Thoracic aorta (tissue), 2 donors: ENCODE measurements around the gene NDUFS8. TPM values are rescaled to one million over a fixed set of nuclear protein-coding genes. Genes with fewer than 3 reads are reported as not detected.

Experiments
- ATAC-seq: fragments of 150-250 bp; one replicate; pipeline ENCODE4 v1.8.0; 2017; ENCODE audit warnings: low read depth; ENCODE audit not compliant: insufficient number of reproducible peaks, low FRiP score
- DNase-seq: peaks from one replicate; pipeline ENCODE4 v3.0.0-alpha.2; 2020; ENCODE audit warnings: low spot score
- H3K27ac ChIP-seq, 2 donors: fragments of 200-600 bp; sonication (generic); 1 replicate in 1 of 2; 2 replicates in 1 of 2; pipeline ENCODE4 v1.5.1; 2016; ENCODE audit warnings: mild to moderate bottlenecking in 2 of 2, moderate library complexity in 2 of 2
- H3K27me3 ChIP-seq: fragments of 200-600 bp; sonication (generic); replicated peaks from 2 replicates; pipeline ENCODE4 v1.6.0; 2016; ENCODE audit warnings: mild to moderate bottlenecking; ENCODE audit not compliant: insufficient read depth
- H3K36me3 ChIP-seq: fragments of 200-600 bp; sonication (generic); one replicate; pipeline ENCODE4 v1.5.1; 2016
- H3K4me1 ChIP-seq, 2 donors: fragments of 200-600 bp; sonication (generic); 1 replicate in 1 of 2; 2 replicates in 1 of 2; pipeline versions ENCODE4 v1.5.1 to v1.6.0; 2016; ENCODE audit warnings: low read depth in 2 of 2, mild to moderate bottlenecking in 1 of 2; ENCODE audit not compliant: control insufficient read depth in 1 of 2
- H3K4me3 ChIP-seq: fragments of 200-600 bp; sonication (generic); 2 replicates; pipeline ENCODE4 v1.5.1; 2016; ENCODE audit warnings: mild to moderate bottlenecking
- H3K9me3 ChIP-seq: fragments of 200-600 bp; sonication (generic); 2 replicates; pipeline ENCODE4 v1.5.1; 2016
- total RNA-seq, 2 donors: library from RNA; depleted of rRNA; stranded (reverse); fragments of >200 nt; gene quantifications; one replicate each; pipeline versions ENCODE4 v1.1.0 to v1.2.3, GENCODE V29; 2016
- TF ChIP-seq, protein P1 (sequence below): fragments of 200-600 bp; sonication (generic); IDR thresholded peaks from one replicate; pipeline ENCODE4 v1.5.1; 2019; ENCODE audit warnings: antibody characterized with exemption

The NDUFS8 gene
- total RNA-seq, 2 donors from 2014 or later, result 85.8 to 96.5 TPM

DNA sequence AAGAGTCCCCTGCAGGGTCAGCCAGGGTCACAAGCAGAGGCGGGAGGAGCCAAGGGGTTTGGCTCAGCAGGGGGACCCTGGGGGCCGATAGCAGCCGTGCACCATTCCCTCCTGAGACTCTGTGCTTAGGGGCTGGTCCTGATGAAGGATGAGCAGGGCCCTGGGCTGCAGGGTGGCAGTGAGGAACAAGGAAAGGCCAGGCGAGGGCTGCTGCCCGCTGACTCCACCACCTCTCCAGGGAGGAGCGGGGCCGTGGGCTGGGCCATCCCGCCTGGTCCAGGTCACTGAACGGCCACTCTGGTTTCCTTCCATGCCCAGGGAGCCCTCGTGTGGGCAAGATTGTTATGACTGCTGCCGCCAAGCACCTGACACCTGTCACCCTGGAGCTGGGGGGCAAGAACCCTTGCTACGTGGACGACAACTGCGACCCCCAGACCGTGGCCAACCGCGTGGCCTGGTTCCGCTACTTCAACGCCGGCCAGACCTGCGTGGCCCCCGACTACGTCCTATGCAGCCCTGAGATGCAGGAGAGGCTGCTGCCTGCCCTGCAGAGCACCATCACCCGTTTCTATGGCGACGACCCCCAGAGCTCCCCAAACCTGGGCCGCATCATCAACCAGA, 9.2 kb upstream of the NDUFS8 start:
- no peak overlapping the region for H3K27ac ChIP-seq
- H3K4me3 ChIP-seq, result no peak overlapping the region
- H3K27me3 ChIP-seq, result no peaks in the 10 kb centered on the region
- DNase-seq (no peak), ATAC-seq (no peak)
- no peaks in the 10 kb centered on the region for H3K4me1 ChIP-seq
- H3K36me3 ChIP-seq, result no peaks in the 10 kb centered on the region
- H3K9me3 ChIP-seq, result no peaks in the 10 kb centered on the region
- TF ChIP-seq, protein P1, sequence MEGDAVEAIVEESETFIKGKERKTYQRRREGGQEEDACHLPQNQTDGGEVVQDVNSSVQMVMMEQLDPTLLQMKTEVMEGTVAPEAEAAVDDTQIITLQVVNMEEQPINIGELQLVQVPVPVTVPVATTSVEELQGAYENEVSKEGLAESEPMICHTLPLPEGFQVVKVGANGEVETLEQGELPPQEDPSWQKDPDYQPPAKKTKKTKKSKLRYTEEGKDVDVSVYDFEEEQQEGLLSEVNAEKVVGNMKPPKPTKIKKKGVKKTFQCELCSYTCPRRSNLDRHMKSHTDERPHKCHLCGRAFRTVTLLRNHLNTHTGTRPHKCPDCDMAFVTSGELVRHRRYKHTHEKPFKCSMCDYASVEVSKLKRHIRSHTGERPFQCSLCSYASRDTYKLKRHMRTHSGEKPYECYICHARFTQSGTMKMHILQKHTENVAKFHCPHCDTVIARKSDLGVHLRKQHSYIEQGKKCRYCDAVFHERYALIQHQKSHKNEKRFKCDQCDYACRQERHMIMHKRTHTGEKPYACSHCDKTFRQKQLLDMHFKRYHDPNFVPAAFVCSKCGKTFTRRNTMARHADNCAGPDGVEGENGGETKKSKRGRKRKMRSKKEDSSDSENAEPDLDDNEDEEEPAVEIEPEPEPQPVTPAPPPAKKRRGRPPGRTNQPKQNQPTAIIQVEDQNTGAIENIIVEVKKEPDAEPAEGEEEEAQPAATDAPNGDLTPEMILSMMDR, result no peak

DNA sequence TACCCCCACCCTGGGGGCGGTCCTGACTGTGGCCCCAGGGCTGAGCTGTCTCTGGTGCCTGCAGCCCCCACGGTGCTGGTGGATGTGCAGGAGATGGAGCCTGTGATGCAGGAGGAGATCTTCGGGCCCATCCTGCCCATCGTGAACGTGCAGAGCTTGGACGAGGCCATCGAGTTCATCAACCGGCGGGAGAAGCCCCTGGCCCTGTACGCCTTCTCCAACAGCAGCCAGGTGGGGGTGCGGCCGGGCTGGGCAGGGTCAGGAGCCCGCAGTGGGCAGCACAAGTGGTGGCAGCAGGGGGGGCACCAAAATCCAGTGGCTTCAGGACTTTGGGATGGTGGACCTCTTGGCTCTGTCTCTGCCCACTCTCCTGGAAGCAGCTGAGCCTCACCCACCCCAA, 8.0 kb upstream of the NDUFS8 start:
- H3K9me3 ChIP-seq, result no peaks in the 10 kb centered on the region
- ATAC-seq, result no peak
- H3K36me3 ChIP-seq, result no peaks in the 10 kb centered on the region
- H3K4me1 ChIP-seq, result no peaks in the 10 kb centered on the region
- DNase-seq, result no peak
- no peak overlapping the region for H3K4me3 ChIP-seq
- no peaks in the 10 kb centered on the region for H3K27me3 ChIP-seq
- TF ChIP-seq, protein P1, result no peak
- H3K27ac ChIP-seq, result no peak overlapping the region

DNA sequence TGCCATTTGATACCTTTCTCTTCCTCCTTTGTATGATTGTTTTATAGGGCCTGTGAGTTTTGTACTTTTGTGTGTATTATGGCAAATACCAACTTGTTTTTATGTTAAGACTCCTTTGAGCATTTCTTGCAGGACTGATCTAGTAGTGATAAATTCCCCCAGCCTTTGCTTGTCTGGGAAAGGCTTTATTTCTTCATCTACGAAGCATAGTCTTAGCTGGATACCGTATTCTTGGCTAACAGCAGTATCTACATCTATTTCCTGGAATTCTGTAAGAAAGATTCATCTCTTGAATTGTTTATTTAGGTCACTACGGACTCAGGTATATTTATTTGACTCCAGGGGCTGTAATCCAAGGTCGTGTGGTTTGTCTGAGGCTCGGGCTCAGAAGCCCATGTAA, 6.0 kb upstream of the NDUFS8 start:
- DNase-seq (no peak), ATAC-seq (no peak)
- H3K4me3 ChIP-seq, result no peak overlapping the region
- H3K27me3 ChIP-seq, result no peaks in the 10 kb centered on the region
- no peaks in the 10 kb centered on the region for H3K36me3 ChIP-seq
- TF ChIP-seq, protein P1, result no peak
- H3K4me1 ChIP-seq, result peaks cover 1 to 4% of the 10 kb centered on the region in 2 donors
- no peaks in the 10 kb centered on the region for H3K9me3 ChIP-seq
- H3K27ac ChIP-seq, result no peak overlapping the region

DNA sequence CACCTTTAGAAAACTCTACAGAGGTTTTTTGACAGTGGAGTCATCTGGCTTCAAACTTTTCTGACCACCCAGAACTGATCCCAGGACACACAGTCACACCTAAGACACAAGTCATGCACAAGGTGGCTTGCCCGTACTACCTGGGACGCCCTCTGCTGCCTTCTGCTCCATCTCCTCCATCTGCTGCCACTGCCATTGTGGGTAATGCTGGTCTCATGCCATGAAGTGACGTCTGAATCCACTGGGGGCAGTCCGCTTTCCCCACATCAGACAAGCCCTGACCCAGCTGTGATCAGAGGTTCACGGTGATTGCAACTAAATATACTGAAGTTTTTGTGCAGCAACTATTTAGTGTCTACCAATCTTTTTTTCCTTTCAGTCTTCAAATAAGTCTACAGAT, 5.4 kb upstream of the NDUFS8 start:
- H3K4me3 ChIP-seq, result no peak overlapping the region
- no peaks in the 10 kb centered on the region for H3K9me3 ChIP-seq
- no peak for ATAC-seq
- no peaks in the 10 kb centered on the region for H3K36me3 ChIP-seq
- no peak for DNase-seq
- H3K27ac ChIP-seq, result no peak overlapping the region
- H3K27me3 ChIP-seq, result no peaks in the 10 kb centered on the region
- peaks cover 4 to 8% of the 10 kb centered on the region in 2 donors for H3K4me1 ChIP-seq
- TF ChIP-seq, protein P1, result no peak

DNA sequence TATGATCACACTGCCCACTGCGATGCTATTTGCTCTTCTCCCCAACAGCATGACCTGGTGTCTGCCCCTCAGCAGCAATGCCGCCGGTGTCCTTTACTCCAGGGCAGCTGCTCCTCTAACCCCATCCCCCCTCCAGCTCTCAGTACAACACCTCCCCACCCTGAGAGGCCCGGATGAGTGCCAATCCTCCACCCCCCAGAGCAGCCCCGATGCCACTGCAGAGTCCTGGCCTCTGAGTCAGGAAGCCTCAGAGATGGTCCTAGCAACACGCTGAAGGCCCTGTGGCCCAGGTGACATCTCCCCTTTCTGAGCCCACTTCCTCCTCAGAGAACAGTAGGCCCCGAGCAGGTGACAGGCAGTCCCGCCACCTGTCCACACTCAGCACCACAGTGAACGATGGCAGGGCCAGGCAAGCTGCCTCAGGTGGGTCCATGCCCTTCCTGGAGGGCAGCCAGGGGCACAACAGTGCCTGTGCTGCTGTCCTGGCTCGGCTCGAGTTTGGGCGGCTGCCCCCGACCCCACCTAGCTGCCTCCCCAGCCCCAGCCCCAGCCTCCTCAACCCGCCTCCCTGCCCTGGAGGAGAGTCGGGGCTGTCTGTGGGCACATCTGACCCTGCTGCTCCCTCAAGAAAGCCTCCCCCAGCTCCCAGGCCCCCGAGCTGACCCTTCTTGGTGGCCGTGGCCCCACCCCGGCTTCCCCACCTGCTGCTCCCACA, 3.9 kb upstream of the NDUFS8 start:
- Histone ChIP-seq H3K9me3 (no peaks in the 10 kb centered on the region), H3K27me3 (no peaks in the 10 kb centered on the region), H3K4me1 (peaks cover 8 to 13% of the 10 kb centered on the region in 2 donors), H3K27ac (no peak overlapping the region), H3K36me3 (no peaks in the 10 kb centered on the region), H3K4me3 (no peak overlapping the region)
- no peak for DNase-seq
- TF ChIP-seq, protein P1, result no peak
- ATAC-seq, result no peak
